SKM-1 (cell line): Measurements from ENCODE around the gene PNLIP.

ENCODE experiments used
- DNase-seq: peaks from one replicate; lab custom pipeline; 2025; ENCODE audit not compliant: unreplicated experiment; lab: John Stamatoyannopoulos, UW

Gene PNLIP

GRCh38 chr10:116545756-116546155 lies at the start of gene PNLIP:
Gene PNLIP (plus strand): TSS chr10:116545931. CDS start chr10:116546093, 162 bp downstream.
- no peak for DNase-seq

DNA sequence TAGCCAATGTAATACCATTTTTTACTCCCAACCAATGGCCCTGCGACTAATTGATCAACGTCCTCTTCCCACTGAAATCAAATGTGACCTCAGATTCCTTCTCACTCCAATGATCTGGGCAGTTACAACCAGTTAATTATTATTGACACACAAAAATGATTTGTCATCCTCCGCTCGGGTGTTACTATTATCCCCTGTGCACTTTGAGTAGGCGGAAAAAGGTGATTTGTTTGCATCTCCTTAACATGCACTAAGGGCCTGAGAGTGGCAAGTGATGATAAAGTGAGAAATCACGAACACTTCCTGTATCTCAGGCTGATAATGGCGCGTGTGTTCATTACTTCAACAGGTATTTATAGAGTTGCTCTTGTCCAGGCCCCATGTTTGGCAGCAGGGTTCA lies 40.9 kb upstream of the PNLIP start:
- no peak for DNase-seq

- DNase-seq = no peak
Observed at GRCh38 chr10:116510565-116510964, 35.2 kb upstream of the PNLIP start.

- no peak for DNase-seq
Observed at GRCh38 chr10:116511365-116511764, 34.4 kb upstream of the PNLIP start.

DNA sequence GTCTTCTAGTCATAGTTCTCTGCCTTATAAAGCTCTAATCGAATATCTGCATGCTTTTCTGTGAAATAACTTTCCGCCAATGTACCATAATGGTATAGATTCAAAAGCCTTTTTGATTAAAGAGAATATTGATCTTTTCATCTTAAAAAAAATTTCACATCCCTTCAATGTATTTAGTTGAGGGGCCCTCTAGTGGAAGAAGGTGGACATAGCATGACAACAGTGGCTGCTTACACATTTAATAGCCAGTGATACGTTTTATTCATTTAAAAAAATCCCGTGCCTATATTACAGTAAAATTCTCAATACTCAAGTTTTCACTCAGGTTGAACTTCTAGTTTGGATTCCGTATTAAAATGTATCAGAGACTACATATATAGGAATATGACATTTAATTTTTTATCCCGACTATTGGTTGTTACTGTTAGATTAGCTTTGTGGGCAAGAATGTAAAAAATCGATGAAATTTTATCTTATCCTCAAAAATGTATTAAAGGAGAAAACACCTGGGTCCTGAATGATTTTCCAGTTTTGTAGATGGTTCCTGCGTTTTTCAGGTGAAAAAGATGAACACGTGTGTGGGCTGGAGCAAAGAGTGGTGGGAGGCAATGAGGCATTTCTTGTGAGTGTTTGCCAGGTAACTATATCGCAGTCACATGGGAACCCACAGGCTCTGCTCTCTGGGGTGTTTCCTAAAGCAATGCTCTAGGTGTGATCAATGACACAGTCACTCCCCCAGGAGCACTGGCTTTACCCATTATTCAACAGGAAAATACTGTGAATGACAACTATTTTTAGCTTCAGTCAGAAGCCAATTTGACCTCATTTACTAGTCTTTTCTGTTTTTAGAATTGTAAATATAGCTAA lies 24.1 kb upstream of the PNLIP start:
- DNase-seq = peak; percentile 10

GRCh38 chr10:116522803-116523381 lies 22.8 kb upstream of the PNLIP start:
- DNase-seq = no peak

- no peak for DNase-seq
Observed at GRCh38 chr10:116524736-116525135, 21.0 kb upstream of the PNLIP start.

- no peak for DNase-seq
Observed at GRCh38 chr10:116526219-116526618, 19.5 kb upstream of the PNLIP start.

DNA sequence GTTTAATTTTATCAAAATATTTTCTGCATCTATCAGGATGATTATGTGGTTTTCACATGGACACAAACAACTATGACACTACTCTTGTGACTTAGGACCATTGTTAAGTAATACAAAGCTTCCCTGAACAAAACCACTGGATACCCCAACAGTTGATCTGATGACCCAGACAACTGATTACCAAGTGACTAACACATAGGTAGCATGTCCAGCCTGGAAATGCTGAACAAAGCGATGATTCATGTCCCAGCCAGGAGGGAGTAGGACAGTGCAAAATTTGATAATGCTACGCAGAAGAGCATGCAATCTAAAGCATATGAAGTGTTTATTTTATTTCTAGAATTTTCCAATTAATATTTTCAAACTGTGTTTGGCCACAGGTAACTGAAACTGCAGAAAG lies 8.9 kb upstream of the PNLIP start:
- no peak for DNase-seq

DNA sequence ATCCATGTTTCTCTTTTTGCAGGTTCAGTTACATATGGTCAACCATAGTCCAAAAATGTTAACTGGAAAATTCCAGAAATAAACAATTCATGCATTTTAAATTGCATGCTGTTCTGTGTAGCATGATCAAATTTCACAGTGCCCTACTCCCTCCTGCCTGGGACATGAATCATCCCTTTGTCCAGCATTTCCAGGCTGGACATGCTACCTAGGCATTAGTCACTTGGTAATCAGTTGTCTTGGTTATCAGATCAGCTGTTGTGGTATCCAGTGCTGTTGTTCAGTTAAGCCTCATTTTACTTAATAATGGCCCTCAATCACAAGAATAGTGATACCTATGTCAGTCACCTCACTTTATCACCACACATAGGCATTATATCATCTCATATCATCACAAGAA lies 7.3 kb upstream of the PNLIP start:
- DNase-seq = no peak

DNA sequence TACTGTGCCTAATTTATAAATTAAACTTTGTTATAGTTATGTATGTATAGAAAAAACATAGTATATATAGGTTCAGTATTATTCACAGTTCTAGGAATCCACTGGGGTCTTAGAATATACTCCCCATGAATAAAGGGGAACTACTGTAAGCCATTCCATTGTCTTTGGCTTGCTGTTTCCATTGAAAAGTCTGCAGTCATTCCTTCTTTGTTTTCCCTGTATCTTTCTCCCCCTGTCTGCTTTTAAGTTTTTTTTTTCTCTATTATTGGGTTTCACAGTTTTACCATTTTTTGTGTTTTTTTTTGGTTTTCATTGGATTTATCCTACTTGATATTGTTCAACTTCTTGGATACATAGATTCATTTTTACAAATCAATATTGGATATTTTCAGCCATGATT lies 6.7 kb upstream of the PNLIP start:
- DNase-seq = no peak

- no peak for DNase-seq
Observed at GRCh38 chr10:116540814-116541213, 4.9 kb upstream of the PNLIP start.

DNA sequence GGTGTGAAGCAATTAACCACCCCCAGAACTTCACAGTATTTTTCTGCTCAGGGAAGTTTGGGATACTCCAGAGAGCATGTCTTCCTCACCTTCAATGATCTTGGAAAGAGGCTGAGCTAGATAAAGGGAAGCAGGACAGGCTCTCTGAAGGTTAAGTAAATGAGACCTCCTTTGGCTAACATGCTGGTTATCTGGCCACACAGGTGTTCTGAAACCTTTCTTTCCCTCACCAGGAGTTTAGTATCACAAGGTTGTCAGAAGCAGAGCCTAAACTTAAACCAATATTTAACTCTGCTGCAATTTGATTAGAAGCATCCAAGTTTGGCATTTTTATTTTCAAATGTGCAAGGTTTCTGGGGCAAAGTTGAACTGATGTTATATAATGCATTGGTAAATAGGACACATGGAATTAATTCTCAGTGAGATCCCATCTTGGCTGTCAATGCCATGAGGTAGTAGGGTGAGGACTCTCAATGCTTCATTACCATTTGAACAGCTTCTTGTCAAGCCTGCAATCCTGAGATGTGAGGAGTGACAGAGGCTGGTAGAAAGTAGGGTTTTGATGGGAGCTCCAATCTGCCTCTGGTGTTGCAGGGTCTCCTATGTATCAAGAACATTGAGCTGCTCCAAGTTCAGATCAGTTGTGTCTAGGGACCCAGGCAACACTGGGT lies 3.6 kb upstream of the PNLIP start:
- no peak for DNase-seq

DNA sequence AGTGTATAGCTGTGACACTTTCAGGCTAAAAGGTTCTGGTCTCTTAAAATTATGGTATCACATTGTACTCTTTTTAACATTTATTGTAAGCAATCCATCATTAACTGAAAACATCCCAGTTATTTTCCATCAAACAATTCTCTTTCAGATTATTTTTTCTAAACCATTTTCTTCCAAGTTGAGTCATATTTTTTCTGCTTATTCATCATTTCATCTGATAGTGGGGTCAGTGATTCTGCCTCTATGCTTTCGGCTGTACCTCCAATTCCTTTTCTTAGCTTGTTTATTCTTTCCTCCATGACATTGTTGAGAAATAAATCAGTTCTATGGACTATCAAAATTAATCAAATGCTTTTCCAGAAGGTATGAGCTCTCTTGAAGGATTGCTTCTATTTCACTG lies 609 bp upstream of the PNLIP start:
- no peak for DNase-seq

GRCh38 chr10:116548301-116548700 lies 2.6 kb downstream of the PNLIP start:
- DNase-seq = no peak

- no peak for DNase-seq
Observed at GRCh38 chr10:116553378-116553980, 7.7 kb downstream of the PNLIP start.

DNA sequence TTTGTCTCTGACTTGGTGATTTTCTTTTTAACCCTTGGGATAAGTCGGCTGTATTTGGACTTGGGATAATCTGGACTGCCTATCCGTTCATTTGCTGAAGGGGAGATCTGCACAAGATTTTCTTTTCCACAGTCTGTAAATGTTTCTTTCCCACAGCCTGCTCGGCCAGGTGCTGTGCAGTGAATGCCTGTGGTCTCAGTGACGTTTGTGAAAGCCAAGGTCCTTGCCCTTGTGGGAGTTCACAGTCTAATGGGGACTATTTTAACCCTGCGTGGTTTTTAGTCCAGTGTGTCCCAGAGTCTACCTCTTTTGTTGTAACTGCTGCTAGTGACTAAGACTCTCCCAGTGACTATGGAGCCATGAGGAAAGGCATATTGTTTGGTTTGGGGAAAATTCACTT lies 8.9 kb downstream of the PNLIP start:
- DNase-seq = no peak

DNA sequence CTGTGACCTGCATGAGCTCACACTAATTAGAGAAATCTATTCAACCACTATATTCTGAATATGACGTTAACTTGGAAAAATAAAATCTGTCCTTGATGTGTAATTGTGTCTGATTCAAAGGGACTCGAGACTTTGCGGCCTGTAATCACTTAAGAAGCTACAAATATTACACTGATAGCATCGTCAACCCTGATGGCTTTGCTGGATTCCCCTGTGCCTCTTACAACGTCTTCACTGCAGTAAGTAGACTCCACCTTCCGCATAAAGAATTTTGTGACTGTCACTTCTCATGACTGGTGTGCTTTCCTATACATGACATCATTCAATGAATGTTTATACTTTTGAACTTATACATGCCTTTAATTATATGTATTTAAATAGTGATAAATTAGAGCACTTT lies 10.1 kb downstream of the PNLIP start:
- no peak for DNase-seq

- DNase-seq = no peak
Observed at GRCh38 chr10:116557305-116557880, 11.7 kb downstream of the PNLIP start.

DNA sequence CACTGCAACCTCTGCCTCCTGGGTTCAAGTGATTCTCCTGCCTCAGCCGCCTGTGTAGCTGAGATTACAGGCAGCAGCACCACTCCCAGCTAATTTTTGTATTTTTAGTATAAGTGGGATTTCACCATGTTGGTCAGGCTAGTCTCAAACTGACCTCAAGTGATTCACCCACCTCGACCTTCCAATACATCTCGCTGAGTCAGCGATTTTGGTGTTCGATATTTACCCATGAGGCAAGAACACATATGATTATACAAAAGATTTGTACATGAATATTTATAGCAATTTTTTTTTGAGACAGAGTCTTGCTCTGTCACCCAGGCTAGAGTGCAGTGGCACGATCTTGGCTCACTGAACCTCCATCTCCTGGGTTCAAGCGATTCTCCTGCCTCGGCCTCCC lies 19.8 kb downstream of the PNLIP start:
- no peak for DNase-seq

GRCh38 chr10:116566932-116567331 lies 21.2 kb downstream of the PNLIP start:
- no peak for DNase-seq
